Hematopoietic multipotent progenitor cell treated with erythropoietin and hydrocortisone succinate and interleukin-3 and kit ligand, for 17 days (in vitro differentiated cells): Measurements from ENCODE around the gene KCNK18.
"Not testable (repeated sequence)": the region's sequence is repeated elsewhere in the genome, so short reads cannot be mapped to it uniquely, and the experiment has no call there.

ENCODE experiments used
- DNase-seq: peaks from one replicate; pipeline ENCODE4 v3.0.0-alpha.2; 2015; ENCODE audit warnings: low spot score

Gene KCNK18

DNA sequence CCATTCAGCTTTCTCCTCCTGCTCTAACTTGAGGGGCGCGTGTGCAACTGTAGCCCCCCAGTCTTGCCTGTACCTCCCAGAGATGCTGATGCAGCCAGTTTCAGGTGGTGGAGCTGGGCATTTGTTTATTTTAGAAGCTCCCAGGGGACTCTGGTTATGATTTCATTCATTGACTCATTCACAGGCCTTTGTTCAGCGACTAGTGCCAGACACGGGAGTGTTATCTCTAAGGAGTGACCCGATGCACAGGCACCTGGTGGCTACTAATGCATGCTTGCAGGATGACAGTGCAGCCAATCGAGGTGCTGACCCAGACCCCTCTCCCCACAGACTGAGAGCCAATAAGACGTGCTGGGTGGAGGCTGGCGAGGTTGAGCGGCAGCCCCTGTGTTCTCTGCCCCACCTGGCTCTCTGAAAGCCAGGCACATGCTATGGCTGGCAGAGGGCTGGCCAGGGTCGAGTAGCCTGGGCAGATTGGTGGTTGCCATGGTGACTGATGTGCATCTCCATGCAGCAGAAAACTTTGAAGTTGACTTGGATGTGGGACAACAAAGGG, 23.9 kb downstream of the KCNK18 start:
- no peak for DNase-seq

DNA sequence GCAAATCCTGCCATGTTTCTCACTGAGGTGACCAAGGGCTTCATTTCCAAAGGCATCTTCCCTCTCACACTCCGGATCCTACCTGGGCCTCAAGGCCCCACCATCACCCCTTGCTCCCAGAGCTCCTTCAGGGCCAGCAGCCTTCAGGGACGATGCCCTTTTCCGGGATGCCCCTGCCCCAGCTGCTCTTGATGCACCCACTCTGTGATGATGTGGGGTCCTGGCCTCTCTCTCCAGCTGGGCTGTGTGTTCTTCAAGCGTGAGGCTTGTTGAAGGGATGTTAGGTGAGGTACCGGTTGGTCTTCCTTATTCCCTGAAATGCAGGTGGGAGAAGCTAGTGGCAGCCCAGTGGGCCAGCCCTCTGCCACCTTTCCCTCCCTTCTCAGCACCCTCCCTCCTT, 25.3 kb downstream of the KCNK18 start:
- DNase-seq, result no peak

DNA sequence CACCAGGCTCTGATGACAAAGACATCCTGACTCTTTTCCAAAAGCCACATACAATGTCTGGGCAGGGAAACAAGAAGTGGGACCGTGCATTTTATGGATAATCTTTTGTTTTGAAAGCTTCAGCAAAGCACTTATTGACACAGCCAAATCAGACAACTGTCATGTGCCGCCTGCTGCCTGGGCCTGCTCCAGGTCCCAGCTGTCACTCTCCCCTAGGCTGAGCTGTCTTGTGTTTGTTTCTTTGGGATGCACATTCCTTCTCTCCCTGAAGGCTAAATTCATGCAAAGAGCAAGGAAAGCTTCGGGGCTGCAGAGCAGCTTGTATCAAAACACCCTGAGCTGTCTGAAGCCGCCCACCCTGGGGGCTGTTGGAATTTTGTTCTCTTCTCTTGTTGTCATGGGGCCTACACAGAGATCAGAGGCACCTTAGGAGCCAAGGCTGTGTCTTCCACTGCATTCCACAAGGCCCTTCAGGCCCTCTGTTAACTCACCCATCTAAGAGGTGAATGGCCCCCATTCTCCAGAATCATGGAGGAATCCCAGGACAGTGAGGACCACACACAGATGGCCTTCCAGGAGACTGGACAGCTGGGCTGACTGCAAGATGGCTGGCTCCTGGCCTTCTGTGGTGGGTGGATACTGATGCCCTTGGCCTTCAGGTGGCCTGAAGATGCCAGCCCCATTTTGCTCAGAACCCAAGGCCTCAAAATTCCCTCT, 25.8 kb downstream of the KCNK18 start:
- DNase-seq, result no peak

DNA sequence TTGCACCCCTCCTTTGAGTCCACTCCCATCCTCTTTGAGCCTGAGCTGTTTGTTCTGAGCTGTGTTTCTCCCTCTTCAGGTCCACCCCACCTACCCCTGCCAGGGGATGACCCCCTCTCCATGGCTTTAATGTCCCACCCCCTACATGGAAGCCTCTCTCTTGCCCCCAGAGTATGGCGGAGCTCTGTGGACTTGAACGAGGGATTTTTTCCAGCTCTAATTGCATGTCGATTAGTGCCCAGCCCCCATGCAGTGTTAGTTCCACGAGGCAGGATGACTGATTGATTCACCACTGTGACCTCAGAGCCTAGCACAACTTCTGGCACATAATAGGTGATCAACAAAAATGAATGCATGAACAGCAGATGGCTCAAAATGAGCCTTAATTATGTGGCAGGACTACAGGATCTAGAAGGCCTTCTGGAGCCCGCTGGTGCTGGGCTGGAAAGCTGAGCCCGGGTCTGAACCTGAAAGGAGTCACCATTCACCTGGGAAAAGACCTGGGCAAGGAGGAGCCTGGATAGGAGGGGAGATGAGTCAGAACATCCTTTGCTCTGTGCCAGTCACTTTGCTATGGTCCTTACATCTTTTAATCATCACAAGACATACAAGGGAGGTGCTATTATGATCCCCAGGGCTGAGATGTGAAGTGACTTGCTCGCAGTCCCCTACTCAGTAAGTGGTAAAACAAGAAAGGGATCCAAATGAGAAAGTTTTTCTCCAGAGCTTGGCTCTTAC, 26.6 kb downstream of the KCNK18 start:
- DNase-seq, result no peak

DNA sequence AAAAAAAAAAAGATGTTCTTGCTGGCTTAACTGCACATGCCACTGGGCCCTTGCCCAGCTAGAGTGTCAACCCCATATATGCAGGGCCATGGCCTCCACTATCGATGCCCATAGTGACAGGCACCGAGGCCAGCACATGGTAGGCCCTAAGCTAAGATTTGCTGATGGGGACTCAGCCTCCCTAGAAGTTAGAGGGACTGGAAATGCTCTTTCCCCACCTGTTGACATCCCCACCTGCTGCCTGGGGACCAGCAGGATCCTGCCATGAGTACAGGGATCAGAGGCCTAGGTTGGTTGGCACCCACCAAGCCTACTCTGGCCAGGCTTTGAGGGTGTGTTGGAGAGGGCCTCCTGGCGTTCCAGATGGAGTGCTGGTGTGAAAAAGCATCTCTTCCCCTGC, 27.6 kb downstream of the KCNK18 start:
- no peak for DNase-seq

DNA sequence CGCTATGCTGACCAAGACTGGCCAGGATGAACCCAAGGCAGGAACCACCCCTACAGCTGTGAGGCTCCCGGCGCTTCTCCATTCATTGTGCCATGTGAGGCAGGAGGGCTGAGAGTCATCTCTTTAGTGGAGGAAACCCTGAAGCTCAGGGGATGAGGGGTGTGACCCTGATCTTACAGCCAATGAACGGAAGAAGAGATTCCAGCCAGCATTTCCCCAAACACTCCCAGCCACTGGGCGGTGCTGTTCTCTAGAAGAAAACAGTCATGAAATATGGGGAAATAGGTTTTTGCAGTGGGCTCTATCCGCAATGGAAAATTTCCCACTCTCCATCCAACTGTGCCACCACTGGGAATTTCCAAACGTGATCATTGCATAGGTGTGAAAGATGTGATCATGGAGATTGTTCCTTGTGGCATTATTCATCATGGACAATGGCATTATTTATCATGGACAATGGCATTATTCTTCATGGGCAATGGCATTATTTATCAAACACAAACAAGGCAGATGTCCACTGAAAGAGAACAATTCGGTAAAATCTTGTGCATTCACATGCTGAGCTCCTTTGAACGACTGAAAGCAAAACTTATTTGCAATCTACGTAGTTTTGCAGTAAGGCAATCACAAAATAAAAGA, 29.6 kb downstream of the KCNK18 start:
- peak; percentile 21 for DNase-seq

DNA sequence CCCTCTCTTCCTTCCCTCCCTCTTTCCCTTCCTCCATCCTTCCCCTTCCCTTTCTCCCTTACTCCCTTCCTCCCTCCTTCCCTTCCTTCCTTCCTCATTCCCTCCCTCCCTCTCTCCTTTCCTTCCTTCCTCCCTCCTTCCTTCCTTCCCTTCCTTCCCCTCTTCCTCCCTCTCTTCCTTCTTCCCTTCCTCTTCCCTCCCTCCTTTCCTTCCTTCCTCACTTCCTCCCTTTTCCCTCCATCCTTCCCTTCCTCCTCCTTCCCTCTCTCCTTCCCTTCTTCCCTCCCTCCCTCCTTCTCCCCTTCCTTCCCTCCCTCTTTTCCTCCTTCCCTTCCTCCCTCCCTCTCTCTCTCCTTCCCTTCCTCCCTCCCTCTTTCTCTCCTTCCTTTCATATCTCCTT, 30.9 kb downstream of the KCNK18 start:
- no peak for DNase-seq

DNA sequence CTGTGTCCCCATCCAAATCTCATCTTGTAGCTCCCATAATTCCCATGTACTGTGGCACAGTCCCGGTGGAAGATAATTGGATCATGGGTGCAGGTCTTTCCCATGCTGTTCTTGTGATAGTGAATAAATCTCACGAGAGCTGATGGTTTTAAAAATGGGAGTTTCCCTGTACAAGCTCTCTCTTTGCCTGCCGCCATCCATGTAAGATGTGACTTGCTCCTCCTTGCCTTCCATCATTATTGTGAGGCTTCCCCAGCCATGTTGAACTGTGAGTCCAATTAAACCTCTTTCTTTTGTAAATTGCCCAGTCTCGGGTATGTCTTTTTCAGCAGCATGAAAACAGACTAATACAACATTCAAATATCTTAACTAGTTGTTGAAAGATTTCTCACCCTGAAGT, 32.8 kb downstream of the KCNK18 start:
- DNase-seq, result not testable (repeated sequence)

DNA sequence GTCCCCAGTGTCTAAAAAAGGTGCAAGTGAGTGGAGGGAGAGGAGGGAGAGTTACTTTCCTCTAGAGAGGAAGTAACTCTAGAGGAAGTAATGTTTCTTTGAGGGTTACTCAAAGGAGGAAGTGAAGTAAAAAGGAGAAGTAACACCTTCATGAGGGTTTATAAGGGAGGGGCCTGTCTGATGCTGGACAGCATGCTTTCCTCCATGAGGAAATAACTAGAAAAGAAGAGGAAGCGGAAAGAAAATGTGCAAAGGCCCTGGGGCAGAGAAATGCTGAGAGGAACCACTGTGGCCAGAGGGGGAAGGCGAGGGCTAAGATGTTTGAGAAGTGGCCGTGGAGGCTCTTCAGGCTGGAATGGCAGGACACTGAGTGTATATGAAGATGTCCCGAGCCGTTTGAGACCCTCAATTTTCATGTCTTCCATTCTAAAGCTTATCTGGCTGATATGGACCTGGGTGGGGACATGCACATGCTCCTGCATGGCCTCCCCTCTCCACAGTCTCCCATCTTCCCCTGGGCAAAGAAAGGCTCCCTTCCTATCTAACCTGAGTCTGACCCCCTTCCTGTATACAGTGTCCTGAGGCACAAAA, 40.2 kb downstream of the KCNK18 start:
- DNase-seq, result no peak

DNA sequence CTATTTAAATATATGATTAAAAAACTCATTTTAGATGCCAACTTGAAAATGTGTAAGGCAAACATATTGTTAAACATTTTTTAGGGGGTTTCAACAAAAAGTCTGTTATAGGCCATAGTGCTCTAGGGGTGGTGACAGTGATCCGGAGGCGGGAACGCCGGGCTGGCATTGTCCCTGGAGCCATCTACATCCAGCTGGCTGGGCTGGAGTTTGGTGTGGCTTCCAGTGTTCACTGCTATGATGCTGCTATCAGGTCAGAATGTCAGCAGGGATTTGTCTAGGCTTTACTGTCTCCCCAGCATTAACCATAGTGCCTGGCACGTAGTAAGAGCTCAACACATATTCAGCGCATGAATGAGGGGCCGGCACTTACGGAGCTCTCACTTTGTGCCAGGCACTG, 41.8 kb downstream of the KCNK18 start:
- DNase-seq, result no peak

DNA sequence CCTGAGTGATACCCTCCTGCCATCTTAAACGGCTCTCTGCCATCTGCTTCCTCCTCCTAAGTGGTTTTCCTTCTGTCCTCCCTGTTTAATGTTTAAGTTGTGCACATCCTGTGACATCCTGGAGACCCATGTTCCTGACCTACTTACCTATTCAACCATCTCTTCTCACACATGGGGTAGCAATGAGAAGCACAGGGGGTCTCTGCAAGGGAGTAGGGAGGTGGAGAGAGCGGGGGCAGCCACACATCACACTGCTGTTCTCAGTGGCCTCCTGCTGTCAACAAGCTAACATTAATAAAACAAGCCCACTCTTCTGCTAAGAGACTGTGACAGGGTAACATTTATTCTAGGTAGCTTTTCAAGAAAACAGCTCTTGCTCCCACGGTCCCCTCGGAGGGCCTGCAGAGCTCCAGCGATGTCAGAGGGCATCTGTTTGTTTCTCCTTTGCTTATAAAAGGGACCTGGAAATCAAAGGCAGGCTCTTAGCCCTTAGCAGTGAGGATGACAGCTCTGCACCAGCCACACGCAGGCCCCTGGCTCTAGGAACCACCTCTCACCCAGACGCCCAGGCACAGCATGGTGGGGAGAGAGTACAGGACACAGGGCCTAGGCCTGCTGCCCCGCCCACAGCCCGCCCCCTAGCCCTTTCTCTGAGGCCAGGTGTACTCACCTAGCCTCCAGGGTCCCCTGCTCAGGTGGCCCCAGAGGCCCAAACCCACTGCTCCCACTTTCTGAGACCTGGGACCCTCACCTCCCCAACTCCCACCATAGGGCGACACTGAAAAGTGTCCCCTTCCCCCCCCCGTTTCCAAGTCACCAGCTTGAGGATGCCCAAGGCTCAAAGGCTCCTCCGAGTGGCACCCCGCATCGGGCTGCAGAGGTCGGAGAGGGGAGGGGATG, 42.7 kb downstream of the KCNK18 start:
- no peak for DNase-seq

DNA sequence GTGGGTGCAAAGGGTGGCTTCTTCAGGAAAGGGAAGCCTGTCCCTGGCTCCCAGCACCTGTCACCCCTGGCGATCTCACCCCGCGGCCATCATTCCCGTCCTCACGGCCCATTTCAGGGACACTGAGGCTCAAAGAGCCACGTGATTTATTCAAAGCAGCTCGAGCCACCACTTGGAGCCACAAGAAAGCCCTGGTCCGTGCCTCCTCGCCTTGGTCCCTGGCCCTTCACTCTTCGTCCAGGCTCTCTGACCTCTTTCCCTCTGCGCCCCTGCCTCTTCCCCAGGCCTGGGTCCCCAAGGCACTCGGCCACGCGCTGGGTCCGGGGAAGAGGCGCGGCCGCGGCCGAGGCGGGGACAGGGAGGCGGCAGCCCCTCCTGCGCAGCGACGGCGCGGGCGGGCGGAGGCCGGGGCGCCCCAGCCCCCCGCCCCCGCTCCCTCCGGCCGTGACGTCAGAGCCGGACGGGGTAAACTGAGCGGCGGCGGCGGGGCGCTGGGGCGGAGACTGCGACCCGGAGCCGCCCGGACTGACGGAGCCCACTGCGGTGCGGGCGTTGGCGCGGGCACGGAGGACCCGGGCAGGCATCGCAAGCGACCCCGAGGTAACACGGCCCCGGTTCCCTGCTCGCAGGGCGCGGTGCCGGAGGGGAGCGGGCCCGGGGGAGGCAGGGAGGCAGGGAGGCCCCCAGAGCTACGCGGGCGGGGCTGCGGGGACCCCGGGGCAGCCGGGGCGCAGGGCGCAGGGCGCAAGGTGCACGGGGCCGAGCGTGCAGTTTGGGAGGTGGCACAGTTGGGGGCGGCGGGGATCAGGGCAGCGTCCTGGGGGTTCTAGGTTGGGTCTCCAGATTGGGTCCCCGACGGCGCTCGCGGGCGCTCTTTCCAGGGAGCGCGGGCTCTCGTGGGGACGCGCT, 43.6 kb downstream of the KCNK18 start, which contains the start of gene SLC18A2:
Gene SLC18A2 (plus strand): TSS at position 494 of the 909 bp plus-strand sequence. CDS start 580 bp downstream, outside the sequence.
- DNase-seq, result no peak

DNA sequence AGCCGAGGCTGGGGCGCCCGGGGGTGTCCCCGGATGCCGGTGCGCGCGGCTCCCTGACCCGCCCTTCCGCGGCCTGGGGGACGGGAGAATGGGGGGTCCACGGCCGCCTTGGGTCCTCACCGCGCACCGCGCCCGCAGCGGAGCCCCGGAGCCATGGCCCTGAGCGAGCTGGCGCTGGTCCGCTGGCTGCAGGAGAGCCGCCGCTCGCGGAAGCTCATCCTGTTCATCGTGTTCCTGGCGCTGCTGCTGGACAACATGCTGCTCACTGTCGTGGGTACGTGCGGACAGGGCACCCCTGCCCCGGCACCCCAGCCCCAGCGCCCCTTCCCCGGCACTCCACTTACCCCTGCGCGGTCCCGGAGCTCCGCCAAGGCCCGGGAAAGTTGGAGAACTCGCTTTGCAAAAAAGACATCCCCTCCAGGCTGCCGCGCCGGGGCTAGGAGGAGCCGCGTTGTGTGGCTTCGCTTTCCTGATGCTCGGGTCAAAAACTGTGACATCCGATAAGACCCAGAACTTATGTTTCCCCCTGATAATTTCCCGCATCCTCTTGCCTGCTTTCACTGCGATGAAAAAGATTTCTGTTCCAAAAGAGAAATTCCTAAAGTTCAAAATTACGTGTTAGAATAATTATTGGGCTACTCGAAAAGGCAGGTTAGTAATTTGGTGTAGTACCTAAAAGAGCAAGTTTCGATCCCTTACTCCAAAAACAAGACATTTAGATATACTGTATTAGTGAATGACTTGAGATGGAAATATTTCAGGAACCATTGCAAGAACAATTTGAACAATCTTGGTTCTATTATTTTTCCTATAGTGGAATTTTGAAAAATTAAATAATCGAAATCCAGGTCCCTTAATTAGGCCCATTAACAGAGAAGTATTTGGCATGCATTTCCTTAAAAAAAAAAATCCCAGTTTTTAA, 44.5 kb downstream of the KCNK18 start:
- DNase-seq, result no peak

DNA sequence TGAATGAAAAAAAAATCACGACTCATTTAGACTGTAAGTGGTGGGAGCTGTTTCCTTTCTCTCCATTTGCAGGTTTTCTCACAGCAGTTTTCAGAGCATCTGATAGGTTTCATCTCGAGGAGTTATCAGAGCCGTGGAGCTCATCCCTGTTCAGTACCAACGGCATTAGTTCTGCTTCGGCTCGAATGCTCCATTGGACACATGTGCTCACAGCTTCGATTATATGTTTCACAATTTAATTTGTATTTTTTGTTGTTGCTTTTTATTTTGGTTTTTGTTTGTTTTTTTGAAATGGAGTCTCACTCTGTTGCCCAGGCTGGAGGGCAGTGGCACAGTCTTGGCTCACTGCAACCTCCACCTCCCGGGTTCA, 45.2 kb downstream of the KCNK18 start:
- no peak for DNase-seq

DNA sequence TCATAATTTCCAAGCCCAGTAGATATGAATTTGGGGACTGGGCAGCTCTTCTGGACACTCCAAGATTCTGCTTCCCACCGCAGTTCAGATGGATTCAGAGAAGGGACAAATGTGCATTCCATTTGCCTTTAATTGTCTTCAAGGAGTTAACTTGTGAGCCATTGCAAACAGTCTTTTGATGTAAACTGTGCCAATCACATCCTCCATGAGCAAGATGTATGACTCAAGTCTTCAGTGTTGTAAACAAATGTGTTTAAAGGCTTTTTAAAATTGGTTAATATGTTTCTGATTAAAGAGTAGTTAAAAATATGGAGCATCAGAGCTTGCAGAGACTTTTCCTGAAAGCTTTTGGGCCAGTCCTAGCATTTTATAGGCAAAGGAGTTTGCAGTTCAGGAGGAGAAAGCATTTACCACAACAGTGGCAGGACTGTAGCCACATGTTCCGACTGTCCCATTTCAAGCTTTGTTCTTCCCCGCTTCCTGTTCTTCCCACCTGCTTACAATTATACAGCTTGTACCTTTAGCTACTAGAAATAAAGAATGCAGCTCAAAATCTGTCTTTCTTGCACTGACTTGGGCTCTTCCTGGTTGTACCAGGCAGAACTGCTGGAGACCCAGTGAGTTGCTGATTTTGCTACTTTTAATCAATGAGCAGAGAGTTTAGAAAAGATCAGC, 49.8 kb downstream of the KCNK18 start:
- no peak for DNase-seq

DNA sequence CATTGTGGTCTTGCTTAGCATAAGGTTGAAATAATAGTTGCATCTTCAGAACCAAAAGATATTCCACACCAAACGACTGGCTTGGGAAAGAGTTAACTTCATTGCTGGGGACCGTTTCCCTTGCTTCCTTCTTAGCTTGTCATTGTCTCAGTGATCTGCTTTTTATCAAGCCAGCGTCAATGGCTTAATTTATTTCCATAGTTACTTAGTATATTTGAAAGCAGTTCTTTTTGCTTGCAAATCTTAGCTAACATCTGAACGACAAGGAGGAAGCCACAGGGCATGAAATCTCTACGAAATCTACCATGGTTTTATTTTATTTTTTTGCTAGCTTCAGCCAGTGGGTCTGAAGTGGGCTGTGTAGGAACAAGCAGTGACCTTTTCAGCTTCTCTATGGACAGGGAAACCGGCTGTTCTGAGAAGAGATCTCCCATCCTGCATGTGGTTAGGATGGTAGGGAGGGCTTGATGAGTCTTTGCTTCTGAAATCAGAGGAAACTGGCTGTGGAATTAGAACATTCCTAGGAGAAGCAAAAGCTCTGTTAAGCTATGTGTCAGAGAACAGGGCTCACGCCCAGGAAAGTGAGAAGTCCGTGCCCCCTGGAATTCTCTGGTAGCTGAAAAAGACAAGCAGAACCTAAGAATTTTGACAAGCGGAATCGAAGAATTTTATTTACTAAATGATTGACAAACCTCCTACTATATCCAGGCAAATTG, 51.6 kb downstream of the KCNK18 start:
- DNase-seq, result no peak

DNA sequence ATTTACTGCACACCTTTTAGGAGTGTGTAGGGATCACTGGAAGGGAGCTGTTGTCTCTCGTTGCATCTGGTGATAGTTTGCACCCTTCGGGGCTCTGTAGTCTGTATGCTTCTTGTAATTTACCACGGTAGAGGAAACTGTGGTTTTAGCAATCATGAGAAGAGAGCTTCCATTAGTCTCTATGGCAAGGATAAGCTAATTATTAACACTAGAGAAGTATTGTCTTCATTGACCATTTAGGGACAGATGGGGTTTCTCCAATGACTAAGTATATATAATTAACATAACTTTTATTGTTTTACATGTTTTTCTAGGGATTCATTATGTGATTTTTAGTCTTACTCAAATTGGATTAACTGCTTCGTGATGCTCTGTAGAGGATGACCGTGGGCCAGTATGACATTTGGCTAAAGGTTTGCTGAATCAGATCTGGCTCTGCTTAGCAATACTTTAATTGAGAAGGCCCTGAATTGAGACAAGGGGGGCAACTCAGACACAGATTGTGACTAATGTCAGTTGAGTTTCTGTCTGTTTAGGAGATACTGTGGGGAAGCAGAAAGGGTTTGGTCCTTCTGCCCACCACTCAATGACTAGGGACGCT, 52.3 kb downstream of the KCNK18 start:
- no peak for DNase-seq

DNA sequence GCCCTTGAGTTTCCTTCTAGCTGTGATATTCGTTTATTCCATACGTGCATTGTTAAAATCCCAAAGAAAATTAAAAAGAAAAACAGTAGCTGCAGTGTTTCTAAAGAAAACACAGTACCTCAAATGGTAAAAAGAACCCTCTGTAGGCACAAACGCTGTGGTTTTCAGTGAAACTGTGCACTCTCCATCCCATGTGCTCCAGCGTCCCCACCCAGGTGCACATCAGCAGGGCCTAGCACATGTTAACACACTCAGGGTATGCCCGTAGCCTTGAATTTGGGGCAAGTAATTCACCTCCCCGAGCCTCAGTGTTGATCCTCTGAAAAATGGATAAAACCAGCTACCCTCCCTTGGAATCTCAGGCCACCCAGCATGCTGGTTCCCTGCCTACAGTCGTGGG, 53.1 kb downstream of the KCNK18 start:
- DNase-seq, result no peak
